ENCODE data around the gene VKORC1.

VKORC1 gene

GRCh38 chr16:31130899-31131298 lies 36.3 kb upstream of the VKORC1 start:
- Histone ChIP-seq H3K14ac (ENCODE audit: low read length in 2 of 2) (no peak overlapping the region), H2BK12ac (ENCODE audit: low read length in 2 of 2) (no peak overlapping the region), H4K91ac (ENCODE audit: low read length) (no peak overlapping the region), H2BK5ac (ENCODE audit: low read depth, low read length, poor library complexity, severe bottlenecking) (no peak overlapping the region), H2AK5ac (ENCODE audit: low read length, severe bottlenecking) (no peak overlapping the region), H3K79me1 (replicated peaks; ENCODE audit: low read length, poor library complexity, severe bottlenecking) (no peaks in the 10 kb centered on the region), H3K36me3 (ENCODE audit: control insufficient read depth in 1 of 2, insufficient read depth in 2 of 2, low read depth in 1 of 2, low read length in 2 of 2) (peaks cover 33 to 62% of the 10 kb centered on the region in 2 experiments), H2BK120ac (ENCODE audit: low read depth, low read length) (no peak overlapping the region), H3K9me3 (ENCODE audit: control insufficient read depth, low read length) (no peaks in the 10 kb centered on the region), H3K27me3 (ENCODE audit: control insufficient read depth in 1 of 2, insufficient read depth in 1 of 2, low read length in 2 of 2) (peaks cover 8 to 13% of the 10 kb centered on the region in 2 experiments), H2AFZ (ENCODE audit: low read depth, low read length) (no peak overlapping the region), H3K4ac (ENCODE audit: low read depth in 1 of 2, low read length in 2 of 2) (no peak overlapping the region), H3K4me2 (ENCODE audit: low read length, poor library complexity, severe bottlenecking) (no peak overlapping the region), H2BK15ac (ENCODE audit: low read depth, poor library complexity, severe bottlenecking) (no peak overlapping the region), H3K9ac (ENCODE audit: low read length) (no peak overlapping the region), H4K8ac (ENCODE audit: low read length) (no peak overlapping the region), H3K4me3 (ENCODE audit: insufficient read depth in 1 of 2, low read depth in 1 of 2, low read length in 2 of 2) (no peak overlapping the region), H3K27ac (ENCODE audit: low read length, poor library complexity, severe bottlenecking) (no peak overlapping the region), H3K23ac (ENCODE audit: low read length in 2 of 2) (no peak overlapping the region), H3K18ac (ENCODE audit: low read depth in 1 of 2, low read length in 2 of 2) (no peak overlapping the region), H3K4me1 (ENCODE audit: control insufficient read depth, insufficient read depth, low read depth, low read length) (peaks cover 4% of the 10 kb centered on the region)
- WGBS = 83% methylated on average over 2 of the region's 6 CpGs
- no peak for DNase-seq

GRCh38 chr16:31130336-31130891 lies 35.8 kb upstream of the VKORC1 start:
- Histone ChIP-seq H3K4me1 (ENCODE audit: control insufficient read depth, insufficient read depth, low read depth, low read length) (peaks cover 4% of the 10 kb centered on the region), H4K91ac (ENCODE audit: low read length) (no peak overlapping the region), H3K9me3 (ENCODE audit: control insufficient read depth, low read length) (no peaks in the 10 kb centered on the region), H3K4me2 (ENCODE audit: low read length, poor library complexity, severe bottlenecking) (no peak overlapping the region), H3K79me1 (replicated peaks; ENCODE audit: low read length, poor library complexity, severe bottlenecking) (no peaks in the 10 kb centered on the region), H4K8ac (ENCODE audit: low read length) (no peak overlapping the region), H2BK15ac (ENCODE audit: low read depth, poor library complexity, severe bottlenecking) (no peak overlapping the region), H2AFZ (ENCODE audit: low read depth, low read length) (no peak overlapping the region), H3K23ac (ENCODE audit: low read length in 2 of 2) (no peak overlapping the region), H2AK5ac (ENCODE audit: low read length, severe bottlenecking) (no peak overlapping the region), H3K14ac (ENCODE audit: low read length in 2 of 2) (no peak overlapping the region), H3K9ac (ENCODE audit: low read length) (no peak overlapping the region), H2BK5ac (ENCODE audit: low read depth, low read length, poor library complexity, severe bottlenecking) (no peak overlapping the region), H3K4ac (ENCODE audit: low read depth in 1 of 2, low read length in 2 of 2) (no peak overlapping the region), H2BK120ac (ENCODE audit: low read depth, low read length) (no peak overlapping the region), H3K36me3 (ENCODE audit: control insufficient read depth in 1 of 2, insufficient read depth in 2 of 2, low read depth in 1 of 2, low read length in 2 of 2) (peaks cover 37 to 62% of the 10 kb centered on the region in 2 experiments), H3K18ac (ENCODE audit: low read depth in 1 of 2, low read length in 2 of 2) (no peak overlapping the region), H3K27ac (ENCODE audit: low read length, poor library complexity, severe bottlenecking) (no peak overlapping the region), H2BK12ac (ENCODE audit: low read length in 2 of 2) (no peak overlapping the region), H3K4me3 (ENCODE audit: insufficient read depth in 1 of 2, low read depth in 1 of 2, low read length in 2 of 2) (no peak overlapping the region), H3K27me3 (ENCODE audit: control insufficient read depth in 1 of 2, insufficient read depth in 1 of 2, low read length in 2 of 2) (peaks cover 8 to 13% of the 10 kb centered on the region in 2 experiments)
- no peak for DNase-seq
- 95% methylated on average over 9 of the region's 10 CpGs for WGBS

GRCh38 chr16:31129568-31130335 lies 35.2 kb upstream of the VKORC1 start:
- Histone ChIP-seq H3K79me1 (replicated peaks; ENCODE audit: low read length, poor library complexity, severe bottlenecking) (no peaks in the 10 kb centered on the region), H3K4me2 (ENCODE audit: low read length, poor library complexity, severe bottlenecking) (no peak overlapping the region), H2BK5ac (ENCODE audit: low read depth, low read length, poor library complexity, severe bottlenecking) (no peak overlapping the region), H3K9ac (ENCODE audit: low read length) (peak overlapping the region; percentile 3), H3K36me3 (ENCODE audit: control insufficient read depth in 1 of 2, insufficient read depth in 2 of 2, low read depth in 1 of 2, low read length in 2 of 2) (peaks cover 41 to 62% of the 10 kb centered on the region in 2 experiments), H2BK15ac (ENCODE audit: low read depth, poor library complexity, severe bottlenecking) (no peak overlapping the region), H3K9me3 (ENCODE audit: control insufficient read depth, low read length) (no peaks in the 10 kb centered on the region), H2AFZ (ENCODE audit: low read depth, low read length) (no peak overlapping the region), H2AK5ac (ENCODE audit: low read length, severe bottlenecking) (no peak overlapping the region), H3K27me3 (ENCODE audit: control insufficient read depth in 1 of 2, insufficient read depth in 1 of 2, low read length in 2 of 2) (peaks cover 1 to 7% of the 10 kb centered on the region in 2 experiments), H4K8ac (ENCODE audit: low read length) (no peak overlapping the region), H3K4me1 (ENCODE audit: control insufficient read depth, insufficient read depth, low read depth, low read length) (peaks cover 2% of the 10 kb centered on the region), H3K18ac (ENCODE audit: low read depth in 1 of 2, low read length in 2 of 2) (no peak overlapping the region), H3K23ac (ENCODE audit: low read length in 2 of 2) (no peak overlapping the region), H3K4me3 (ENCODE audit: insufficient read depth in 1 of 2, low read depth in 1 of 2, low read length in 2 of 2) (no peak overlapping the region), H4K91ac (ENCODE audit: low read length) (no peak overlapping the region), H3K4ac (ENCODE audit: low read depth in 1 of 2, low read length in 2 of 2) (no peak overlapping the region), H2BK12ac (ENCODE audit: low read length in 2 of 2) (no peak overlapping the region), H3K14ac (ENCODE audit: low read length in 2 of 2) (no peak overlapping the region), H3K27ac (ENCODE audit: low read length, poor library complexity, severe bottlenecking) (no peak overlapping the region), H2BK120ac (ENCODE audit: low read depth, low read length) (no peak overlapping the region)
- 89% methylated on average over 29 of the region's 29 CpGs for WGBS
- no peak for DNase-seq

GRCh38 chr16:31128711-31129567 lies 34.3 kb upstream of the VKORC1 start:
- Histone ChIP-seq H3K4me1 (ENCODE audit: control insufficient read depth, insufficient read depth, low read depth, low read length) (no peaks in the 10 kb centered on the region), H2BK5ac (ENCODE audit: low read depth, low read length, poor library complexity, severe bottlenecking) (no peak overlapping the region), H3K23ac (ENCODE audit: low read length in 2 of 2) (no peak overlapping the region), H4K91ac (ENCODE audit: low read length) (no peak overlapping the region), H3K27ac (ENCODE audit: low read length, poor library complexity, severe bottlenecking) (no peak overlapping the region), H3K79me1 (replicated peaks; ENCODE audit: low read length, poor library complexity, severe bottlenecking) (no peaks in the 10 kb centered on the region), H4K8ac (ENCODE audit: low read length) (no peak overlapping the region), H3K36me3 (ENCODE audit: control insufficient read depth in 1 of 2, insufficient read depth in 2 of 2, low read depth in 1 of 2, low read length in 2 of 2) (peaks cover 46 to 66% of the 10 kb centered on the region in 2 experiments), H3K9me3 (ENCODE audit: control insufficient read depth, low read length) (no peaks in the 10 kb centered on the region), H2BK120ac (ENCODE audit: low read depth, low read length) (no peak overlapping the region), H3K9ac (ENCODE audit: low read length) (peak overlapping the region; percentile 3), H2AK5ac (ENCODE audit: low read length, severe bottlenecking) (no peak overlapping the region), H3K4me2 (ENCODE audit: low read length, poor library complexity, severe bottlenecking) (no peak overlapping the region), H2BK12ac (ENCODE audit: low read length in 2 of 2) (no peak overlapping the region), H2BK15ac (ENCODE audit: low read depth, poor library complexity, severe bottlenecking) (no peak overlapping the region), H2AFZ (ENCODE audit: low read depth, low read length) (no peak overlapping the region), H3K14ac (ENCODE audit: low read length in 2 of 2) (no peak overlapping the region), H3K18ac (ENCODE audit: low read depth in 1 of 2, low read length in 2 of 2) (no peak overlapping the region), H3K27me3 (ENCODE audit: control insufficient read depth in 1 of 2, insufficient read depth in 1 of 2, low read length in 2 of 2) (no peaks in the 10 kb centered on the region), H3K4ac (ENCODE audit: low read depth in 1 of 2, low read length in 2 of 2) (no peak overlapping the region), H3K4me3 (ENCODE audit: insufficient read depth in 1 of 2, low read depth in 1 of 2, low read length in 2 of 2) (no peak overlapping the region)
- no peak for DNase-seq
- WGBS = 93% methylated on average over 14 of the region's 14 CpGs
